Renal pelvis (tissue), 4 donors: ENCODE results near the gene SELE. TPM values are rescaled to one million over a fixed set of nuclear protein-coding genes. Genes with fewer than 3 reads are reported as not detected.
A peak's percentile ranks its signal among the peaks of the same experiment; 100 is the strongest.
"Not testable (repeated sequence)": the region's sequence is repeated elsewhere in the genome, so short reads cannot be mapped to it uniquely, and the experiment has no call there.

ENCODE experiments used
- DNase-seq: peaks from one replicate; pipeline ENCODE4 v3.0.0-alpha.2; 2013
- polyA plus RNA-seq, 3 donors: library from polyadenylated mRNA; unstranded; fragments of 120-200 nt; gene quantifications; one replicate each; pipeline ENCODE4 v1.2.1, GENCODE V29; 2013; ENCODE audit not compliant: insufficient read length in 3 of 3

Gene SELE
- polyA plus RNA-seq, 3 donors: 0.42 to 0.48 (median 0.43) TPM

DNA sequence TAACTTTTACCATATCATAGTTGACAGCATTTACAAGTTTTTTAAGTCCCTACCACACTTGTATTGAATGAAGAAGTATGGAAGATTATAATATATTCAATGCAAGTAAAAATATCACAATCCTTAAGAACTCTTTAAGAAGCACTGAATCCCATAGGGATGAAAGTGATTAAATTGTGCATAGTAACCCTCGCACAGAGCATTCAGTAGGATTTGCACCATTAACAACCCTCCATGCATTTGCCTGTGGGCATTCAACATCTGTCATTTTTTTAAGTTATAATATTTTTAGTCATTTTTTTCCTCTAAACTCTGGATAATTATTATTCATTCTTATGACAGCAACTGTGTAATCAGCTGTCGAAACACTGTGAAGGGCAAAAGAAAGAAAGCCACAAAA is 10.1 kb downstream of the SELE start:
- no peak for DNase-seq

DNA sequence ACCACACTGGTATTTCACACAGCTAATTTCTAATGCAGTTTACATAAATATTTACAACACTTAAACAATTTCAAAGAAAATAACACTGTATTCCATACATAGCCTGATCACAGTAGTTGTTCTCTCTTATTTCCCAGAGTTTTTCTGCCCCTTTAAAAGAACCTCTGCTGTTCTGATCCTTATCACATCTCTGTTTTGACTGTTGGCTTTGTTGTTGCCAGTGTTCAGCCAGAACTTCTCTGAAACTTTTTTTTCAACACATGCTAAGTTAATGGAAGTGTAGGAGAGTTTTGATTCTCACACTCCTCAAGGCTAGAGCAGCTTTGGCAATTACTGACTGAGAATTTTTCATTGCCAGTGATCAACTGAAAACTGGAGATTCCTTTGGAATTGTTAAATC is 11.1 kb downstream of the SELE start:
- DNase-seq: no peak

DNA sequence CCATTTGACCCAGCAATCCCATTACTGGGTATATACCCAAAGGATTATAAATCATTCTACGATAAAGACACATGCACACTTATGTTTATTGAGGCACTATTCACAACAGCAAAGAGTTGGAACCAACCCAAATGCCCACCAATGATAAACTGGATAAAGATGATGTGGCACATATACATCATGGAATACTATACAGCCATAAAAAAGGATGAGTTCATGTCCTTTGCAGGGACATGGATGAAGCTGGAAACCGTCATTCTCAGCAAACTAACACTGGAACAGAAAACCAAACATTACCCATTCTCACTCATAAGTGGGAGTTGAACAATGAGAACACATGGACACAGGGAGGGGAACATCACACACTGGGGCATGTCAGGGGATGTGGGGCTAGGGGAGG is 18.8 kb downstream of the SELE start:
- DNase-seq: not testable (repeated sequence)

DNA sequence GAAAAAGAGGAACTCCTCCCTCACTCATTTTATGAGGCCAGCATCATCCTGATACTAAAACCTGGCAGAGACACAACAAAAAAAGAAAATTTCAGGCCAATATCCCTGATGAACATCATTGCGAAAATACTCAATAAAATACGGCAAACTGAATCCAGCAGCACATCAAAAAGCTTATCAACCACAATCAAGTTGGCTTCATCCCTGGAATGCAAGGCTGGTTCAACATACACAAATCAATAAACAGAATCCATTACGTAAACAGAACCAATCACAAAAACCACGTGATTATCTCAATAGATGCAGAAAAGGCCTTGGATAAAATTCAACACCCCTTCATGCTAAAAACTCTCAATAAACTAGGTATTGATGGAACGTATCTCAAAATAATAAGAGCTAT is 20.8 kb downstream of the SELE start:
- not testable (repeated sequence) for DNase-seq

DNA sequence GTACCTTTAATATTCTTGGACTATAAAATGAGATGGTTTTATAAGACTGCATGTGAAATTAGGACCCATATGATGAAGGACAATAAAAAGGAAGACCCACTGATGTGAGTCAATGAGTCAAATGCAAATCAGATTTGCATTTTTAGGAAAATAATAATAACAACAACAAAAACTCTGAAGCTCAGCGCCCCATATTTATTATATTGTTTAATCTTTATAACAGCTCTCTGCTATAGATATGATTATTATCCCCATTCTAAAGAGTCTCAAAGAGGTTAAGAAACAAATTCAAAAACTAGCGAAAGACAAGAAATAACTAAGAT is 21.6 kb downstream of the SELE start:
- DNase-seq: no peak

DNA sequence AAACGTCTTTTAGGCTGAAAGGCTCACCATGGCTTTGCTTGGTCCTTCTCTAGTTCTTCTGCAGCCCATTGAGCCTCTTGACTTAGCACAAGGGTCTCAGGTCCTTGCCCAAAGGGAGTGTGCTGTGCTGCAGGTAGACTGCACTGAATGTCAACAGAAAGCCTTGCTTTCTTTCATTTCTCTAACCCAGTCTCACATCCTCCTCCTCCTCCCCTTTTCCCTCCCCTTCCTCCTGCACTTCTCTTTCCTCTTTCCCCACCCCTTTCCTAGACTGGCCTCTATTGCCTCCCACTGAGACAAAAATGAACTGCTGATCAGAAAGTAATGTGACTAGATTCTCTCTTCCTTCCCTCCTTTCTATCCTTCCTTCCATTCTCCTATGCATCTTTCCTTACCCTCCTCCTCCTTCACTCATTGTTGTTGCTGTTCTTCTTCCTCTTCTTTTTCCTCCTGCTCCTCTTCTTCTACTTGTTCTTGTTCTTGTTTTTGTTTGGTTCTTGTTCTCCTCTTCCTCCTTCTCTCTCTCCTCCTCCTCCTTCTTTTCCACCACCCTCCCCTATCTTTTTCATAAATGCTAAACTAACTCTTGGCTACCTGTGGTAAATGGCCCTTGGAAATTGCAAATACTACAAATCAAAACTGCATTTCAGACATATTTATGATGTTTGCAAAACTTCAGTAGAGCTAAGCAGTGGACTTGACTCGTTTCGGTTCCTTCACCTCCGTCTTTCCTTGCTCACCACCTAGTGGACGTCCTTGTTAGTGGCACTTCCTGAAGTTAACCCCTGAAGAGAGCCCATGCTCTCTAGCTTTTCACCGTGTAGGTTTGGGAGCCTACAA is 22.2 kb downstream of the SELE start, which contains the start of gene SELL:
Gene SELL, minus strand, starts transcription at position 152 of the 840 bp plus-strand sequence. Its CDS starts 122 bp downstream, at position 30.
- DNase-seq: peak; percentile 51

DNA sequence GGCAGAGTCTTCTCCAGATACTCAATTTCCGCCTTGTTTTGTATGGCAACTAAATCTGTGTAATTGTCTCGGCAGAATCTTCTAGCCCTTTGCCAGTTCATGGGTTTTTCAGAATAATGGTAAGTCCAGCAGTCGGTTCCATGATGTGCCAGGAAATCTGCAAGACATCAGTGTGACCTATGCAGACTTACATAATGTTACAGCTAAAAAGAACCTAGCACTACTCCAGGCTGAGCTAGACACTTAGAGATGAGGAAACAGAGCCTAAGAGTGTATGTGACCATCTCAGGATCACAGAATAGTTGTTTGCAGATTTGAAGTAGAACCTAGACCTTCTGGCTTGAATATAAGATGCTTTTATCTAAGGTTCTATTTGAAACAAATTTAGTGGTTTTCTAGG is 25.2 kb downstream of the SELE start:
- no peak for DNase-seq

DNA sequence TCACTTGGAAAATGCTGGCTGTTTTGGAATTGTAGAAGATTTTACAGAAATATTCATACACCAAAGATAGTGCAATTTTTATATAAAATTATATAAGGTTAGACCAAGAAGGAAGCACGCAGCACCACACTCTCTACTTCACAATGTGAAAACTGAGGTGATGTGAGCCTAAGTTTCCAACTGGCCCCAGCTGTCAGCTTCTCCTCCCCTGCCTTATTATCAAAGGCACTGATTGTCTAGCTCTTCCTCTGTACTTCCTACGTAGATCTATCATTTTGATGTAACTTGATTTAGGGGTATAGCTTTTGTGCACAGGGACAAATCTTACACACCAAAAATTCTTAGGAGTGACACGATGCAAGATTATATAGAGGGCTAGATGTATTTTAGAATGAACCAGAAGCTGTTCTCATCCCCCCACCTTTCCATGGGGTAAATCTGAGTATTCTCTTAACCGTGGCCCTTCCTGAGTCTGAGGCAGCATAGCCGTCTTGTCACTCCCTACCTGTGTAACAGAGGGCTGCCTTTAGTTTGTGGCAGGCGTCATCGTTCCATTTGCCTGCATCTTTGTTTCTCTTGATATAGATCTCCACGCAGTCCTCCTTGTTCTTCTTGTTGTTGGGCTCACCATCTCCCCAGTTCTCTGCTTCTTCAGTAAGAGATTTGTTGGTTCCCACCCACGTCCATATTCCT is 25.8 kb downstream of the SELE start:
- DNase-seq: no peak

DNA sequence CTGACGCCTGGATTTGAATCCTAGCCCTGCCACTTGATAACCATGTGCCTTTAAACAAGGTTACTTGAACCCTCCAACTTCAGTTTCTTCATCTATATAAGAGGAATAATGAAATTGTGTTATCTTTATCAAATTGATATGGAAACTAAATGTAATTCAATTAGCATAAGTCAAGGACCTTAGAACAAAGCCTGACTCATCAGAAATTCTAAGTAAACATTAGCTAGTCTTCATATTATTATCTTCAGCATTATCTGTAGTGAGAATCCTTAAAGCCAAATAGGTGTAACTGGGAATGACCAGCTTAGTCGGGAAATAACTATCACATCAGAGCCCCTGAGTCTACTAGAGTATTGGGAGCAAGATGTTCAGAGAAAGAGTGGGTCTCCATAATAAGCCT is 29.1 kb downstream of the SELE start:
- DNase-seq: no peak

DNA sequence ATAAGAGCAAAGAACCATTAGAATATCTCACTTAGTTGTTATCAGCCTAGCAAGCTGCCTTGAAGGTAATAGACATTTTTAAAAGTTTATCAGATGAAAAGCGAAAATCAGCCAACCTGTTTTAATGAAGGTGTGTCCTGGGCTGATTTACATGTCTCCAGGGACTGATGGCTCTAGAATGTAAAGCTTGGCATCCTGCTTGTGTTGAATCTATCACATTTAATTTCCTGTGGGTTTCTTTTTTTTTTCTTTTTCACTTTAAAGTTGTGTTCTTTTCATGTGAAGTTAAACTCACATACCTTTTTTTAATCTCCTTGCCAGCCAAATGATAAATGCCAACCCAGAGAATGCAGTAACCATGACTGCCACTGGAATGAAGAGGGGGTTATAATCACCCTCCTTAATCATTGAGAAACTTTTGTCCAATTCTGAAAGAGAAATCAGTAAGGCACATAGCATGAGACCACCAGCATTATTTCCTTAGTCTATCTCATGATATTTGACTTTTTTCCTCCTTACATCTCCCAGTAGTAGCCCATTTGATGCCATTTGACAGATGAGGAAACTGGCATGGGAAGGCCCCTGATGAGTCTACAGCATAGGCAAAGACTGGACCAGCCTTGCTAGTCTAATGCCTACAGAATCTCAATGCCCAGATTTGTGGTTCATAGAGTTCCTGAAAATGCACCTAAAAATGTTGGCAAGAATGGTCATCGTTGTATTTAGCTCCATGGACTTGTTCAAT is 32.4 kb downstream of the SELE start:
- no peak for DNase-seq

DNA sequence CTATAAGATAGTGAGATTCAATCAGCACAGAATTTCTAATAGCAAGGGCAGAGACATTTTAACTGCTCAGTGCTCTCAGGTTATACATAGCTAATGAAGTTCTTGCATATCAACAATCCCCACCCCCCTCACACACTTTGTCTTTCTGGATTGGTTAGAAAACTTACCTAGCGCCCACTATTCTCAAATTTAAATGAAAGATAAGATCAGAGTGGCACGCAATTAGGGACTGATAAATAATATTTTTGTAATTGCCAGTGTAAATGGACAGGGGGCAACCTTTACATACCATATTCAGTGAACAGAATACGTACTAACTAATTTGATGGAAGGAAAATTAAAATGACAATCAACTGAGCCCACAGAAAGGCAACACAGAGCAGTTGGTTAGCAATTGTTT is 34.2 kb downstream of the SELE start:
- no peak for DNase-seq

DNA sequence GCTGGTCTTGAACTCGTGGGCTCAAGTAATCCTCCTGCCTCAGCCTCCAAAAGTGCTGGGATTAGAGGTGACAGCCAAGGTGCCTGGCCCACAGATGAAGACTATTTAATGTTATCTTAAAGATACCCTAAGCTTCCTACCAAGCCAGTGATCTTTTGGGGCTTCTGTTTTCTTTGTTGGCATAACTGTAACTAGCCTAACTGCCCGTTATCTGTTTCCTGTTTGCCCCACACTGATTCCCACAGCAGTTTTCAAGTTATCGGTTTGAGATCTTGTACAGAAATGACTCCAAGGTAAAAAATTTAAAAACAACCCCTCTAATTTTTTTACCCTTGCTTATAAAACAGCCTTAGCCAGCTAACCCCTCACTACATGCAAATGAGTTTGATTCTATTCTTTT is 34.9 kb downstream of the SELE start:
- no peak for DNase-seq

DNA sequence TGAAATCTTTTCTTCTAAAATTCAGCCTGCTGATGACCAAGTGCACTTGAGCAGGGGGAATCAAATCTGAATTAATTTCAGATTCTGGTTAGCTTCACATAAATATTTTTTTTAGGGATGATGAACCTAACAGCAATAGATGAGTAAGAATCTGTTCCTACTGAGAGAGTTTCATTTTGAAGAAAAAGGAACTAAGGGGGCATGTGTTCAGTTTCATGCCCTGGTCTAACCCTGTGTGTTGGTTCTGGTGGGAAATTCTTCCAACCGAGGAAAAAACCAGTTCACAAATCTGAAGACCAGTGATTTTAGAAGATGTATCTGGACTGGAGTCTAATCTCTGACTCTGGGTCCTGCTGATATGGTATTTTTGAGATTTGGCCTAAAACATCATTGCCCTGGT is 36.1 kb downstream of the SELE start:
- DNase-seq: no peak

DNA sequence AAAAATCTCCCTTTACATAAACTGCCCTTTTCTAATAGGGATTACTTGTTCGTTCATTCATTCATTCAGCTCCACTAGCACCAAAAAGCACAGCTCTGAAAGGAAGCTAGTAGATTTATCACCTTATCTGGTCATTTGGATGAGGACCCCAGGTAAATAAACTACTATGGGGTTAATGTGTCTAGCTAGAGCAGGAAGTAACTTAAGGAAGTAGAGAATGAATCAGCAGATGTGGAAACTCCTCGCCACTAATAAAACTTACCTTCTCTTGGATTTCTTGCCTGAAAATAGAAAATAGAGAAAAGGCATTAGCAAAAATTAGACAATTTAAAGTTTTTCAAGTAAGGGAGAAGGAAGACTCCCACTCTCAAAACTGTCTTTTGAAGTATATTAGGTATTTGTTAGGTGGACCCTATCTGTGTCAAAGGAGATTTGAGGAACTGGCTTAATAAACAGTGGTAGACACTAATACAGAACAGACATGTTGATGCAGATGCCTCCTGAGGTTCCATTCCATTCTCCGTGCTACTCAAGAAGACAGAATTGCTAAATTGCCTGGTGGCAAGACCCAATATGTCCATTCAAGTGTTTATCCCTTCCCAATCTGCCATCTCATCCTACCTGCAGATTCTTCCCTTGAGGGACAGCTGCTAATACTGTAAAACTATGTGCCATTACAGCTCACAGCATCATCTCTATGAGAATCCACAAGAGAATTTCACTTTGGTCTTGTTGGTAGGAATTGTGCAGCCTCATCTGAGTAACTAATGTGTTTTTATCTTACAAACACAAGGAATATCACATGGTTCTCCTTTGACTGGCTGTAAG is 37.4 kb downstream of the SELE start:
- no peak for DNase-seq

DNA sequence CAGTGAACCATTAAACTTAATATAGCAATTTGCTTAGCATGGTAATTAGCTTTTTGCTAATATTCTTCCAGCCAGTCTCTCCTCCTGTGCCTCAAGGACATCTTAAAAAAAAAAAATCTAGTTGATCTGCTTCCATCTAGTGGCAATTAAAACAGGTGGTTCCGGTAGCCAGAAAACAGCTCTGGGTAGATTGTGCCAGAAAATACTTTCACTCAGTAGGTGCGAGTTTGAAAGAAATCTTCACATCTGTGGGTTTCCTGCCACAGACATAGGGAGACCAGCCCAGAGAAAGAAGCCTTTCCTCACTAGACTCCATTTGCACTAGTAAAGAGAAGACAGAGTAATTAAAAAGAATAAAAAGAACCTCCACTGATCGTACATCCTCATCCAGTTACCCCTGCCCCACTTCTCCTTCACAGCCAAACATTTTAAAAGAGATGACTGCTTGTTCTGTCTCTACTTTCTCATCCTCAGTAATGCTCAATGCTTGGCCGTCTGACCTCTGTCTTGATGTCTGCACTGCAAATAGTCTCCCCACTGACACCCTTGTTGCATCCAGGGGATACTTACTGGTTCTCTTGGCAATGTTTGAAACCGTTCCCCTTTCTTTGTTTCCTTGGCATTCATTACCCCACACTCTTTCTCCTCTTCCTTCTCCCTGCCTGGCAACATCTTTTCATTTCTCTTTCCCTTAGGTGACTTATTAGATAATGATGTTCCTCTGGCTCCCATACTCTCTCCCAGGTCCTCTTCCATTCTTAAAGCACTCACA is 39.4 kb downstream of the SELE start:
- DNase-seq: no peak

DNA sequence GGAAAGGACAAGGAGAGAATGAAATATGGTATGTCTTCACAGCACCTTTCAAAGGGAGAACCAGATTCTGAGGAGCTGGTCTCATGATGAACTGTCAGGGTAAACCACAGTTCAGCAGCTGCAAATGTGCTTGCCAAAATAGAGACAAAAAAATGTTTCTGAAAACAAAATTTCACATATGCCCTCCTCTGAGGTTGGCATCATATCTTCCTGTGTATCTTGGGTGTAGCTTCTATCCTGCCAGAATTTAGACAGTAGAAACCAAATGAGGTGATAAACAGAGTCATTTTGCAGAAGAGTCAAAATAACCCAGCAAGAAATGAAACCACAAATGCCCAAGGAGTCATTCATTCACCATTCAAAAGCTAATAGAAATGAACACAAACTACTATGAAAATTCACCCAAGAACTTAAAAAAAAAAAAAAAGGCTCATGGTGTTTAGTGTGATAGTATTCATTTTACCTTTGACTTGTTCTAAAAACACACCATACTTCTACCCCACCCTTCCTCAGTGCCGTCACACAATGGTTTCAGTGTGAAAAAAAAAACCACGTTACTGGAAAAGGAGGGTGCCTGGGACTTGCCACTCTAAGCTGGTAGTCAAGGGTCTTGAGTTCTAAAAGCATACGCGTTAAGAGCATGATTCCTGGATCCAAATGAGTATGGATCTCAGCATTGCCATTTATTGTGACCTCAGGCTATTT is 41.0 kb downstream of the SELE start:
- DNase-seq: no peak

DNA sequence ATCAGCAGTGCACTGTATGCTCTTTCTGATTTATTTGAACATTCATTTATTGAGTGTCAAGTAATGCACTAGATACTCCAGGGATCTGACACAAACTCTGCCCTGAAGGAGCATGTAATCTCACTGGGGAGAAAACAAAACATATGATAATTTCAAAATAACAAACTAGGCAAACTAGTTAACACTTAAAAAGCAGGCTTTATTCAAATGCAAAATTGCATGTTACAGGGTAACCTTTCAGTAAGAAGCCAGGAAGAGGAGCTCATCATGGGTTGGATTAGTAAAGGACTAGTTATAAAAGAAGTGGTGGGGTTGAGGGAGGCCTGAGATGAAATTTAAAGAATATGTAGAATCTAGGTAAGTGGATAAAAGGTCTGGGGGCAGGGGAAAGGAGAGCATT is 43.4 kb downstream of the SELE start:
- DNase-seq: no peak

DNA sequence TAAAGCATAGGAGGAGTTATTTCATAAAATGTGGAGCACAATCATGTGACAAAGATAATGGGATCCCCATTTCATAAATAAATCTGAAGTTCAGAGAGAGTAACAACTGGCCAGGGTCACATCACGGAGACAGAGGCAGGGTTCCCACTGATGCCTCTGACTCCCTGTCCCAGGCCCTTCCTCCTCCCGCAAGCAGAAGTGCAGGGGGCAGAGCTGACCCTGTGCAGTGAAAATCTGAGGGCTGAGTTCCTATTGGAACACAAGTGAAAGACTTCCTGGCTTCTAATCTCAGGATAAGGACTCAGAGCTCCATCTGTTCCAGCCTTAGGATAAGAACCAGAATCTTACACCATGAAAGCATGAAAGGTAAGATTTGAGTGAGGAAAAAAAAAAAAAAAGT is 44.5 kb downstream of the SELE start:
- no peak for DNase-seq

DNA sequence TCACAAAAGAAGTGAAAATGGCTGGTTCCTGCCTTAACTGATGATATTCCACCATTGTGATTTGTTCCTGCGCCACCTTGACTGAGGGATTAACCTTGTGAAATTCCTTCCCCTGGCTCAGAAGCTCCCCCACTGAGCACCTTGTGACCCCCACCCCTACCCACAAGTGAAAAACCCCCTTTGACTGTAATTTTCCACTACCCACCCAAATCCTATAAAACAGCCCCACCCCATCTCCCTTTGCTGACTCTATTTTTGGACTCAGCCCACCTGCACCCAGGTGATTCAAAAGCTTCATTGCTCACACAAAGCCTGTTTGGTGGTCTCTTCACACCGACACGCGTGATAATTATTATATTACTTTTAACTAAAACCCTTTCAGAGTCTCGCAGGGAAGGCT is 45.5 kb downstream of the SELE start:
- not testable (repeated sequence) for DNase-seq

DNA sequence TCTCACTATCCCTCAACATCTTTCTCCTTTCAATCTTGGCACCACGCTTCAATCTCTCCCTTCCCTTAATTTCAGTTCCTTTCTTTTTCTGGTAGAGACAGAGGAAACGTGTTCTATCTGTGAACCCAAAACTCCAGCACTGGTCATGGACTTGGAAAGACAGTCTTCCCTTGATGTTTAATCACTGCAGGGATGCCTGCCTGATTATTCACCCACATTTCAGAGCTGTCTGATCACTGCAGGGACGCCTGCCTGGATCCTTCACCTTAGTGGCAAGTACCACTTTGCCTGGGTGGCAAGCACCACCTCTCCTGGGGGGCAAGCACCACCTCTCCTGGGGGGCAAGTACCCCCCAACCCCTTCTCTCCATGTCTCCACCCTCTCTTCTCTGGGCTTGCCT is 50.2 kb downstream of the SELE start:
- DNase-seq: no peak
